ENCODE results near the gene SLC13A4. TPM values are rescaled to one million over a fixed set of nuclear protein-coding genes. Genes with fewer than 3 reads are reported as not detected.

Gene SLC13A4
- total and polyA plus RNA-seq, 2 donors (not counting 3 experiments of a cell fraction or from before 2014, with no cell fraction given): not detected

DNA sequence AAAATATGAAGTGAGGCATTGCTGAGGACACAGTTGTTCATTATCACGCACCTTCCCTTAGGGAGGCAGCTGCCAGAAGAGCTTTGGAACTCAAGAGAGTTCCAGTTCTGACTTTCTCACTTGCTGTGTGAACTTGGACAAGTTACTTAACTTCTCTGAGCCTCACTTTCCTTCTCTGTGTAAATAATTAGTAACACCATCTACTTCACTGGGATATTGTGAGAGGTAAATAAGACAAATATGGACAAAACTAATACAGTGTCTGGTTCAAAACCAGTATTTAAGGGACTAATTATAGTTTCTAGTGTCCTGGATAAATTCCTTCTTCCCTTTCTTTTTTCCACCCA, 6.3 kb upstream of the SLC13A4 start:
- Histone ChIP-seq H4K20me1 (replicated peaks; ENCODE audit: control insufficient read depth, extremely low read depth, insufficient read depth, low read length) (no peaks in the 10 kb centered on the region), H2AFZ (ENCODE audit: low read depth, low read length) (no peak overlapping the region), H3K27ac (ENCODE audit: insufficient read depth, low read depth, low read length) (no peak overlapping the region), H3K4me1 (ENCODE audit: control insufficient read depth, extremely low read depth, insufficient read depth, low read length) (no peaks in the 10 kb centered on the region), H3K9ac (replicated peaks; ENCODE audit: extremely low read depth, insufficient read depth, low read length) (no peak overlapping the region), H3K9me1 (replicated peaks; ENCODE audit: control insufficient read depth, extremely low read depth, insufficient read depth, low read length) (no peaks in the 10 kb centered on the region), H3K4me3 (replicated peaks in 1 of 3; ENCODE audit: insufficient read depth in 1 of 3, low read depth in 1 of 3, low read length in 3 of 3) (no peak overlapping the region), H3K36me3 (ENCODE audit: control insufficient read depth in 2 of 2, extremely low read depth in 1 of 2, insufficient read depth in 2 of 2, low read length in 2 of 2) (no peaks in the 10 kb centered on the region), H3K4me2 (ENCODE audit: insufficient read depth, low read length) (no peak overlapping the region), H3K9me3 (replicated peaks; ENCODE audit: control insufficient read depth, insufficient read depth, low read length) (no peaks in the 10 kb centered on the region), H3K79me2 (ENCODE audit: control insufficient read depth, insufficient read depth, low read length) (no peaks in the 10 kb centered on the region), H3K27me3 (ENCODE audit: control insufficient read depth in 2 of 2, insufficient read depth in 2 of 2, low read length in 2 of 2) (no peaks in the 10 kb centered on the region)
- intact Hi-C loops (cut with micrococcal nuclease) (no loop called here), dilution Hi-C loops (cut with MboI; ENCODE audit: extremely low pct_ligation_motif_present, low sequenced_read_pairs) (no loop called here)
- TF ChIP-seq POLR2AphosphoS5 (IDR thresholded peaks at IDR 0.05; ENCODE audit: insufficient read depth, low read depth, low read length): no peak
- TF ChIP-seq, protein P1, sequence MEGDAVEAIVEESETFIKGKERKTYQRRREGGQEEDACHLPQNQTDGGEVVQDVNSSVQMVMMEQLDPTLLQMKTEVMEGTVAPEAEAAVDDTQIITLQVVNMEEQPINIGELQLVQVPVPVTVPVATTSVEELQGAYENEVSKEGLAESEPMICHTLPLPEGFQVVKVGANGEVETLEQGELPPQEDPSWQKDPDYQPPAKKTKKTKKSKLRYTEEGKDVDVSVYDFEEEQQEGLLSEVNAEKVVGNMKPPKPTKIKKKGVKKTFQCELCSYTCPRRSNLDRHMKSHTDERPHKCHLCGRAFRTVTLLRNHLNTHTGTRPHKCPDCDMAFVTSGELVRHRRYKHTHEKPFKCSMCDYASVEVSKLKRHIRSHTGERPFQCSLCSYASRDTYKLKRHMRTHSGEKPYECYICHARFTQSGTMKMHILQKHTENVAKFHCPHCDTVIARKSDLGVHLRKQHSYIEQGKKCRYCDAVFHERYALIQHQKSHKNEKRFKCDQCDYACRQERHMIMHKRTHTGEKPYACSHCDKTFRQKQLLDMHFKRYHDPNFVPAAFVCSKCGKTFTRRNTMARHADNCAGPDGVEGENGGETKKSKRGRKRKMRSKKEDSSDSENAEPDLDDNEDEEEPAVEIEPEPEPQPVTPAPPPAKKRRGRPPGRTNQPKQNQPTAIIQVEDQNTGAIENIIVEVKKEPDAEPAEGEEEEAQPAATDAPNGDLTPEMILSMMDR (IDR thresholded peaks at IDR 0.05; ENCODE audit: extremely low read depth in 1 of 2, insufficient read depth in 1 of 2, low read depth in 1 of 2, low read length in 2 of 2): no peak
- BruUV-seq (replicated peaks): no TSS peak
- ChIA-PET CTCF (interaction anchor here (1.6 kb wide), 1 partner anchor 10 kb away, joined by 6 read pairs; no protein-coding TSS in a partner anchor), POLR2A (no interaction called here)
- FAIRE-seq (no peak), DNase-seq (ENCODE audit: low read depth, low spot score) (no peak)

DNA sequence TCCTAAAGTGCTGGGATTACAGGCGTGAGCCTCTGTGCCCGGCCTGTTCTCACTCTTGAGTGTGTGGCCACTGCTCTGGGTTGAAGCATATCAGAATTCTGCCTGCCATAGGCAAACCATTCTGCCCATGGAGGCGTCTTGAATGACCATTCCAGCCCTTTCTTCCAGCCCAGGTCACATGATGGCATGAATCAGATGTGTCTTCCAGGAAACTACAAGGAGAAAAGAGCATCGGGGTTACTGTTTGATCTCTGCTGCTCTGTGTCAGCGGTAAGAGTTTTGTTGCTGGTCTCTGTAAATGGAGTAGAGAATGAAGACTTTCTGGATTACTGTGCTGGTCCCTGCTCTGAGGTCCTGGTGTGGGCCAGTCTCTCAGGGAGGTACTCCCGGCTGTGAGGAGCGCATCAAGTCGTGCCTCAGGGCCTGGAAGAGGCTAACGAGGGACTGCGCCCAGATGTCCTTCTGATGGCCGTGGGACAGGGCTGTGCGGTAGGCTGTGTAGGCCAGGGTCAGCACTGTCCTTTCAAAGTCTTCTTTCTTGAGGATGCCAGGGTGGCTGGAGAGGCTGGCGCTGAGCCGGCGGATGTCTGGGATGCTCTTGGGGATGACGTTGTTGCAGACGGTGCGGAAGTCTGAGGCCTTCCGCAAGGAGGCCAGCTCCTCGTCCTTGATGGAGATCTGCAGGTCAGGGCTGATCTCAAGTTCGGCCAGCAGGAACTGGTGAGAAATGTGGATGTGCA, 5.8 kb upstream of the SLC13A4 start:
- FAIRE-seq (no peak), DNase-seq (ENCODE audit: low read depth, low spot score) (no peak)
- no TSS peak for BruUV-seq (replicated peaks)
- H4K20me1 ChIP-seq (replicated peaks; ENCODE audit: control insufficient read depth, extremely low read depth, insufficient read depth, low read length): no peaks in the 10 kb centered on the region
- CTCF ChIA-PET: interaction anchor here (1.4 to 1.6 kb wide), 2 partner anchors 10 to 11 kb away, joined by 6 to 8 read pairs; no protein-coding TSS in a partner anchor
- no peak overlapping the region for H3K27ac ChIP-seq (ENCODE audit: insufficient read depth, low read depth, low read length)
- no peak overlapping the region for H2AFZ ChIP-seq (ENCODE audit: low read depth, low read length)
- TF ChIP-seq GATA2 (IDR thresholded peaks at IDR 0.05; ENCODE audit: insufficient read depth, insufficient read length, low read depth, low read length) (no peak), JUN (IDR thresholded peaks at IDR 0.05; ENCODE audit: borderline replicate concordance, insufficient read depth, insufficient read length, low read depth) (no peak), EZH2 (IDR thresholded peaks at IDR 0.05; ENCODE audit: borderline replicate concordance, low read depth, low read length, severe bottlenecking) (no peak), POLR2A (IDR thresholded peaks at IDR 0.05; ENCODE audit: low read depth, low read length) (no peak), MYC (IDR thresholded peaks at IDR 0.05; ENCODE audit: low read depth, low read length) (no peak), FOS (IDR thresholded peaks at IDR 0.05; ENCODE audit: borderline replicate concordance, insufficient read depth, low read length) (no peak), POLR2AphosphoS5 (IDR thresholded peaks at IDR 0.05; ENCODE audit: insufficient read depth, low read depth, low read length) (no peak)
- TF ChIP-seq, protein P1 (IDR thresholded peaks at IDR 0.05; ENCODE audit: extremely low read depth in 1 of 2, insufficient read depth in 1 of 2, low read depth in 1 of 2, low read length in 2 of 2): no peak
- TF ChIP-seq, protein P2, sequence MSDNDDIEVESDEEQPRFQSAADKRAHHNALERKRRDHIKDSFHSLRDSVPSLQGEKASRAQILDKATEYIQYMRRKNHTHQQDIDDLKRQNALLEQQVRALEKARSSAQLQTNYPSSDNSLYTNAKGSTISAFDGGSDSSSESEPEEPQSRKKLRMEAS (IDR thresholded peaks at IDR 0.05; ENCODE audit: insufficient read depth, insufficient read length): no peak
- no peaks in the 10 kb centered on the region for H3K79me2 ChIP-seq (ENCODE audit: control insufficient read depth, insufficient read depth, low read length)
- no peaks in the 10 kb centered on the region for H3K9me1 ChIP-seq (replicated peaks; ENCODE audit: control insufficient read depth, extremely low read depth, insufficient read depth, low read length)
- H3K36me3 ChIP-seq (ENCODE audit: control insufficient read depth in 2 of 2, extremely low read depth in 1 of 2, insufficient read depth in 2 of 2, low read length in 2 of 2): no peaks in the 10 kb centered on the region
- no peak overlapping the region for H3K9ac ChIP-seq (replicated peaks; ENCODE audit: extremely low read depth, insufficient read depth, low read length)
- no peaks in the 10 kb centered on the region for H3K9me3 ChIP-seq (replicated peaks; ENCODE audit: control insufficient read depth, insufficient read depth, low read length)
- intact Hi-C loops (cut with micrococcal nuclease): no loop called here
- no peak overlapping the region for H3K4me3 ChIP-seq (replicated peaks in 1 of 3; ENCODE audit: insufficient read depth in 1 of 3, low read depth in 1 of 3, low read length in 3 of 3)
- no peak overlapping the region for H3K4me2 ChIP-seq (ENCODE audit: insufficient read depth, low read length)
- POLR2A ChIA-PET: no interaction called here
- dilution Hi-C loops (cut with MboI; ENCODE audit: extremely low pct_ligation_motif_present, low sequenced_read_pairs): no loop called here
- no peaks in the 10 kb centered on the region for H3K27me3 ChIP-seq (ENCODE audit: control insufficient read depth in 2 of 2, insufficient read depth in 2 of 2, low read length in 2 of 2)
- H3K4me1 ChIP-seq (ENCODE audit: control insufficient read depth, extremely low read depth, insufficient read depth, low read length): no peaks in the 10 kb centered on the region
